SKM-1 treated with dmso at 0.1 percent for 144 hours (cell line): Measurements from ENCODE around the gene KIFC3.
"Not testable (repeated sequence)": the region's sequence is repeated elsewhere in the genome, so short reads cannot be mapped to it uniquely, and the experiment has no call there.

ENCODE experiments used
- DNase-seq: peaks from one replicate; lab custom pipeline; 2025; ENCODE audit not compliant: unreplicated experiment; lab: John Stamatoyannopoulos, UW

Gene KIFC3

DNA sequence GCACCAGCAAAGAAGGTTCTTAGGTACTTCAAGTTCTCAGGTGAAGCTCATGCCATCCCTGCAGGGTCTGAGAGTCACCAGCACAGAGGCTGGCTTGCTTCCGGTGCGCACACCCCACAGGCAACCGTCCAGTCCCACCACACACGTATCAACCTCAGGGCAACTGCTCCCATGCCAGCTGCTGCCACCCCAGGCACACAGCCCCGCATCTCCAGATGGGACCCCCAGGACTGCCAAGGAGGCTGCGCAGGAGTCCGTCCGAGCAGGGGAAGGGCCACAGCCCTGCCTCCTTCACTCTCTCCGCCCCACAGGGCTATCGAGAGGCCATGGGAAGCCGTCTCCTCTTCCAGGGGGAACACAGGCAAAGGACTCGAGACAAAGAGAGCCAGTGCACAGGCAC, 13.3 kb downstream of the KIFC3 start:
- DNase-seq, result no peak

GRCh38 chr16:57788252-57788841, 13.9 kb downstream of the KIFC3 start:
- no peak for DNase-seq

GRCh38 chr16:57787519-57787905, 14.8 kb downstream of the KIFC3 start:
- no peak for DNase-seq

DNA sequence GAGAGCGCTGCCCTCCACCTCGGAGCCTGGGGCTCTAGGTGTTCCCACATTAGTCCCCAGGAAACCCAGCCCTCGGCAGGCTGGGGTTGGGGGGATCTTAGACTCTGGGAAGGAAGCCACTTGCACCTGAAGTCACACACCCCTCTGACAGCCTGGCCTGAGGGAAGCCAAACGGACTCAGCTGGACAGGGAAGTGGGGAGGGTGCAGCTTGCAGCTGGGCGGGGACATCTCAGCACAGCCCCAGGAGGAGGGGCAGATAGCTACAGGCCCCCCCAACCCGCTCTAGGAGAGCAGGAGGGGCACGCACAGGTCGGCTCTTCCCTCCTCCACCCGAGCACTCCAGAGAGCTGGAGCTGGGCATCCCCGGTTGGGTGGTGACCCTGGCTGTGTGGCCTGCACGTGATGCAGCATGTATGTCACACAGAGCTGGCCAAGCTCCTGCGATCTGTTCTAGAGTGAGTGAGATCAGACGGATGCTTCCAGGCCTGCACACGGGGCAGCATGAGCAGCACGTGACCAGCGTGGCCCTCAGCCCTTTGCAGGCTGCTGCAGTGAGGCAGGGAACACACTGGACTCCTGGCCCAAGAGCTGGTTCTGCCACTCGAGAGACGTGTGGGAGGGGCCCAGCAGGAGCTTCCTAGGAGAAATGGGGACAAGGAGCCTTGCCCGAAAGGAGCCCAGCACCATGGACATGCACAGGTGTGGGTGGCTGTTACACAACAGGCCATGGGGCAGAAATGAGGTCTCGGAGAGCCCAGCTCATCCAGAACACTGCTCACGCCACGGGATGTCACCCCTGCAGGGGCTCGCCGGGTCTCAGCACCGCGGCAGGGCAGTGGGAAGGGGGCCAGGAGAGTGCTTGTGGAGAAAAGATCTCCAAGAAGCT, 15.4 kb downstream of the KIFC3 start:
- DNase-seq, result no peak

- DNase-seq, result no peak
Observed at GRCh38 chr16:57785924-57786323, 16.4 kb downstream of the KIFC3 start.

DNA sequence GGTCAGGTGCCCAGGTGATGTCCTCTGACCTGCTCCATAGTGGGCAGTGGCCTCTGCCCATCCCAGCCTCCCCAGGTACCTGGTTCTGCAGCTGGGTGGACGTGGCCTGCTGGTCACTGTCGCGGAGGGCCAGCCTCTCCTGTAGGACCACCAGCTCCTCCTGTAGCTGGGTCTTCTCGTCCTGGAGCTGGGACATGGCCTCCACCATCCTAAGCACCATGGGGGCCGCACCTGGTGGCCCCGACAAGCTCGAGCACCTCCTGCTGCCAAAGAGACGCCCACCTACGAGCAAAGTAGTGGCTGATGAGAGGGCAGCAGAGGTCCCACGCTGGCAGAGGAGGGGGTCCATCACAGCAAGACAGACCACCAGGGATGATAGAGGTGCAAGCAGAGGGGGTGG, 16.9 kb downstream of the KIFC3 start:
- no peak for DNase-seq

GRCh38 chr16:57784334-57784733, 18.0 kb downstream of the KIFC3 start:
- DNase-seq, result no peak

DNA sequence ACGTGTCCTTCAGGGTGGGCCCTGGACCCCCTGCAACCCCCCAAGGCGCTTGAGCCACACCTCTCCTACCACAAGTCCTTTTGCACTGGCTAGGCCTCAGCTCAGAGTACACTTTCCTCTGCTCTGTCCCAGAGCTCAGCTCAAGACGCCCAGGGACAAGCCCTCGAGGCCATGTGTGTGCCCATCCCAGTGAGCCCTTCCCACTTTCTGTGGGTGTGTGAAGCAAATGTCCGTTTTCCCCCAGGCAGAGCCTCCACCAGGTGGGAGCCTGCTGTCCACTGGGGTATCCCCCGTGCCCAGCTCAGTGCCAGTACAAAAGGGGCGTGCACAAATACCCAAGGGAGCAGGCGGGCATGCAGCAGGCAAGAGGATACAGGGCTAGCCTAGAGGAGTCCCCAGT, 18.4 kb downstream of the KIFC3 start:
- DNase-seq, result no peak

- no peak for DNase-seq
Observed at GRCh38 chr16:57783116-57783515, 19.2 kb downstream of the KIFC3 start.

DNA sequence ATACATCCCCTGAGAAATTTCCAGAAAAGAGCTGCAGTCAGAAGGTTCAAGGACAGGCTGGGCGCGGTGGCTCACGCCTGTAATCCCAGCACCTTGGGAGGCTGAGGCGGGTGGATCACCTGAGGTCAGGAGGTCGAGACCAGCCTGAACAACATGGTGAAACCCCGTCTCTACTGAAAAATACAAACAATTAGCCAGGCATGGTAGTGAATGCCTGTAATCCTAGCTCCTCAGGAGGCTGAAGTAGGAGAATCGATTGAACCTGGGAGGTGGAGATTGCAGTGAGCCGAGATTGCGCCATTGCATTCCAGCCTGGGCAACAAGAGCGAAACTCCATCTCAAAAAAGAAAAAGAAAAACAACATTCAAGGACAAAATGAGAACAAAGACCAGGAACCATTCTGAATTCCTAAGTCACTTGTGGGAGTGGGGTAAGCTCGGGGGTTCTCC, 19.7 kb downstream of the KIFC3 start:
- DNase-seq, result not testable (repeated sequence)

GRCh38 chr16:57781741-57782606, 20.3 kb downstream of the KIFC3 start:
- no peak for DNase-seq

GRCh38 chr16:57781349-57781740, 20.9 kb downstream of the KIFC3 start:
- DNase-seq, result no peak

- DNase-seq, result not testable (repeated sequence)
Observed at GRCh38 chr16:57779836-57780235, 22.5 kb downstream of the KIFC3 start.

DNA sequence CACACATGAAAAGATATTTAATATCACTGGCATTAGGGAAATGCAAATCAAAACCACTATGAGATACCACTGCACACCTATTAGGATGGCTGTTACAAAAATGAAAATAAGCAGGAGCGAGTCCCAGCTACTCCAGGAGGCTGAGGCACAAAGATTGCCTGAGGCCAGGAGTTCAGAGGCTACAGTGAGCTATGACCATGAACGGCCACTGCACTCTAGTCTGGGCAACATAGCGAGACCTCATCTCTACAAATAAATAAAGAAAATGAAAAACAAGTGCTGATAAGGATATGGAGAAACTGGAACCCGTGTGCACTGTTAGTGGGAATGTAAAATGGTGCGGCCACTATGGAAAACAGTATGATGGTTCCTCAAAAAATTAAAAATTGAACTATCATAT, 23.6 kb downstream of the KIFC3 start:
- DNase-seq, result no peak

GRCh38 chr16:57775661-57776469, 26.4 kb downstream of the KIFC3 start:
- no peak for DNase-seq

- peak; percentile 34 for DNase-seq
Observed at GRCh38 chr16:57774705-57775285, 27.5 kb downstream of the KIFC3 start.

DNA sequence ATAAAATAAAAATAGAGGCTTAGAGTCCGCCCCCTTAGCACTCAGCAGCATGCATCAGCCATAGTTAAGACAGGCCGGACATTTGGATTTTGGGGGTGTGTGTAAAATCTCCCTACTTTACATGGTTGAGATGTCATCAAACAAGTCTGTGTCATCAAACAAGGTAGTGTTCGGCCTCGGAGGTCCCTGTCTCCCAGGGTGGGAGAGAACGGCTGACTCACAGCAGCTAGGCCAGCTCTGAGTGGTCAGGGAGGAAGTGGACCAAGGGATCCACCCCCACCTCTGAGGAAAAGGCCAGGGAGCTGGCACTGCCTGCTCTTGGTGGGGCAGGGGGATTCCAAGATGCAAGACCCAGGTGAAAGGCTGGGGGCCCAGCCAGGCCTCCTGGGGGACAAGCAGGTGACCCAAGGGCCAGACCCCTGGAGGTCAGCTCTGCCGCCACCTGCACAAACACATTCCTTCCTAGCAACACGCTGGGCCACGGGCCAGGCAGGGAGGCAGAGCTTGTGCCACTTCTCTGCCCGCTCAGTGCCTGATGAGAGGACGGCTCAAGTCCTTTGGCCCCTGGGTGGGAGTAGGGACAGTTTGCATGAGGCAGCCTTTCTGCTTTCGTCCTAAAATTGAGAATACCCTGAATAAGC, 28.5 kb downstream of the KIFC3 start:
- DNase-seq, result no peak

- DNase-seq, result no peak
Observed at GRCh38 chr16:57773019-57773418, 29.3 kb downstream of the KIFC3 start.

GRCh38 chr16:57771141-57771785, 31.0 kb downstream of the KIFC3 start:
- no peak for DNase-seq
